Erythroblast (primary cell): Measurements from ENCODE around the gene GPSM1.

Experiments
- GATA1 ChIP-seq: IDR thresholded peaks from 2 replicates; pipeline ENCODE4 v1.6.1; 2011; ENCODE audit warnings: low read depth, mild to moderate bottlenecking, control low read depth, low read length, moderate library complexity
- POLR2A ChIP-seq: IDR thresholded peaks from 2 replicates; pipeline ENCODE4 v1.6.1; 2011; ENCODE audit warnings: mild to moderate bottlenecking, low read length

DNA sequence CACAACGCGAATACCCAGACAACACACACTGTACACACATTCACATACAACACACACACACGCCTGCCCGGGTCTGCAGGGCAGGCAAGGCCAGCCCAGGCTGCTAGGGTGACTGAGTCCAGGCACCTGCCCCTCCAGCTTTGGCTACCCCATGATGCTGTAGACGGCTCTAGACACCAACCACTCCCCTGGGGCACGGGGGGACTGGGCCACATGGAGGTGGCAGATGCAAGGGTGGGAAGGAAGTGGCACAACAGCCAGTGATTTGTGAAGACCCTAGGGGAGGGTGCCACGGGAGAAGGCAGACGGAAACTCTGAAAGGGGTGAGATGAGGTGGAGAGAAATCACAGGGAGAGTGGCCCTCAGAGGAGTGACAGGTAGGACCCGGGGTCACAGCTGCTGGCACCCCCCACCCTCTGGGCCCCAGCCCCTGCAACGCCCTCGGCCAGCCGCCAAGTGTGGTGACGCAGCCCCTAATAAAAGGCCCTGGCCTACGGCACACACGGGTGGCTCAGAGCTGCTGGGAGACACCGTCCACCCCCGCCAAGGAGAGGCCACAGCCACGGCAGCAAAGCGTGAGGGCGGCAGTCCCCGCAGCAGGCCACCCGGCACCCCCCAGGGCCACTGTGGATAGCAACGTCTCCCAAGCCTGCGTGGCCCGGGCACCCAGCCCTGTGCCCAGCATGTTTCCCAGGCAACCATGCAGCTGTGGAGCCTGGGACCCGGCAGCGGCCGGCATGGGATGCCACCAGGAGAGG, 16.9 kb upstream of the GPSM1 start:
- TF ChIP-seq POLR2A (no peak), GATA1 (no peak)
